ENCODE results near the gene NLGN1.
"Not testable (repeated sequence)": the region's sequence is repeated elsewhere in the genome, so short reads cannot be mapped to it uniquely, and the experiment has no call there.

Gene NLGN1

DNA sequence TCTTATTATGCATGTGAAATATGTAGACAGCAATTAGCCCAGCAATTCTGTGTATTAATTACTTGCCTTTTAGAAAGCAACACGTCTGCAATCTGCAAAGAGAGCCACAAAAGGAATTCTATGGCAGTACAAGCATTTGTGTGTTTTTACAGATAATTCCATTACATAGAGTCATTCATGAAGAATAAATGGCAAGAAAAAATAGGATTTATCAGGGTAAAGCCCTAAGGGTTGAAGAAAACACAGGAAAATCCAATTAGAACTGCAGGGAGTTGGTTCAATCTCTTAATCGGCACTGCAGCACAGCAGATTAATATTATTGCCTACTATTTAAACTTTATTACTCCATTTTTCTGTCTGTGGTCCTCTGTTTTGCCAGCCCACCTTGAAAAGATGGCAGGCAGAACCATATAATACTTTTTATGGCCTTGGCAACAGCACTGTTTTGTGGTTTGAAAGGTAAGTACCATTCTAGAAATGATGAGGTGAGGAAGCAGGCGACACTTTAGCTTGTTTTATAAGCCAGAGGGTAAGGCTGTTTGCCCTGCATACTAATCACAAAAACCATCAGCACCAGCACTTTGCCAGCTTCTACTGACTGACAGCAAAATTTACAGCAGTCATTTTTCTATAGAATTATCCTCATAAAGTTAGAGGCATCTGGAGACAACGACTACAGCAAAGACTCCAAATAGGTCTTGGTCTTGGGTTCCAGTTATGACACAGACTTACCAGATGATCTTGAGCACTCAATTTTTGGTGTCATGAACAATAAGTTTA is 823.4 kb downstream of the NLGN1 start:
- no peak for DNase-seq (ENCODE audit: low read depth in 2 of 2)

DNA sequence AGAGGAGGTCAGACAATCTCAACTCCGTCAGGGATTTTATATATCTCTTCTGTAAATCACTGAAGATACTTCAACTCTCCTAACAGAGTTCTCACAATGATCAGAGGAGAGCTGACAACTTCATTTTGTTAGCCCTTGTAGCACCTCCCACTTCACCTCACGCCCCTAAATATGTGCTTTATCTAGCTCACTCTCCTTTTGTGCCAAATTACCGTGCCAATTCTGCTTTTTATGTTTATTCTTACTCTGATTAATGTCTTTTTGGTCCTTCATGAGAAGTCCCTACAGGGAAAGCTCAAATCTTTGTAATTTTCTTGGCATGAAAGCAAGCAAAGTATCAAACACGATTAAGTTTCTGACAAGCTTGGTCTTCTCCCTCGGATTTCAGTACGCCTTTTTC is 825.5 kb downstream of the NLGN1 start:
- DNase-seq (ENCODE audit: low read depth in 2 of 2), result no peak

DNA sequence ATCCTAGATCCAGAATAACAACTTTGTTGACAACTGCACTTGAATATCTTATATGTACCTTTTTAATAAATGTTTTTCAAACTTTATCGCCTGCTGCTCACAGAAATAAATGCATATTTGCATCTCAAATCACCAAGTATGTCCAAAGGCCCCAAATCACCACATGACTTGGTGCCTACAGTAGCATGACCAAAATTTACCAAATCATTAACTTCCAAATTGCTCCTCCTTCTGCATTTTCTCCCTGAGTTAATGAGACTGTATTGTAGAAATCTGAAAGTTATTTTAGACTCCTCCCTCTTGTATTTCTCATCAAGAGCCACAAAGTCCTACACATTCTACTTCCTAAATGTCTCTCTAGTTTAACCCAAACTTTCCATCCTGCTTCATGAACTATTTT is 826.1 kb downstream of the NLGN1 start:
- no peak for DNase-seq (ENCODE audit: low read depth in 2 of 2)

DNA sequence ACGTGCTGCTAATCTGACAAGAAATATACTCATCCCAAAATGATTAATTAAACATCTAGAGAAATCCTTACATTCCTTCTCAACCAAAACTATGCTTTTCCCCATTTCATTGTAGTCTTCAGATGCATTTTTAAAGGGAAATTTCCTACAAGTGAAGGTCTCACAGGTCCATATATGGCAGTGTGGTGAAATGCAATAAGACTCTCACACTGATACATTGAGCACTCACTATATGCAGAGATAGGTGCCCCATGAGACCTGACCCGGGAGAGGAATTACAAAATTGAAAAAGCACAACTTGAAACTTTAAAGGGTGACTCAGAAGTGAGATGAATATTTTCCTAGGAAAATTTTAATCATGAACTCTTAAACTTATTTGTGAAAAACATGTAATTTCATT is 832.4 kb downstream of the NLGN1 start:
- DNase-seq (ENCODE audit: low read depth in 2 of 2), result no peak

DNA sequence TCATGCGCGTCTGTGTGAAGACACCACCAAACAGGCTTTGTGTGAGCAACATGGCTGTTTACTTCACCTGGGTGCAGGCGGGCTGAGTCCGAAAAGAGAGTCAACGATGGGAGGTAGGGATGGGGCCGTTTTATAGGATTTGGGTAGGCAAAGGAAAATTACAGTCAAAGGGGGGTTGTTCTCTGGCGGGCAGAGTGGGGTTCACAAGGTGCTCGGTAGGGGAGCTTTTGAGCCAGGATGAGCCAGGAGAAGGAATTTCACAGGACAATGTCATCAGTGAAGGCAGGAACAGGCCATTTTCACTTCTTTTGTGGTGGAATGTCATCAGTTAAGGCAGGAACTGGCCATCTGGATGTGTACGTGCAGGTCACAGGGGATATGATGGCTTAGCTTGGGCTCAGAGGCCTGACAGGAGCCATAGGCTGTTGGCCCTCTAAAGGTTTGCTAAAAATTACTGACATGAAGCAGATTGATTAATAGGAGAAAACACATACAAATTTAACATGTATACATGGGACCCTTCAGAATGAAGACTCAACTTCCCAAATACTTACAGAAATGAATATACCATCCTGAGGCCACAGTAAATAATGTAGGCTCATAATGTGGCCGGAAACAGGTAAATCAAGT is 834.6 kb downstream of the NLGN1 start:
- DNase-seq (ENCODE audit: low read depth in 2 of 2), result not testable (repeated sequence)

DNA sequence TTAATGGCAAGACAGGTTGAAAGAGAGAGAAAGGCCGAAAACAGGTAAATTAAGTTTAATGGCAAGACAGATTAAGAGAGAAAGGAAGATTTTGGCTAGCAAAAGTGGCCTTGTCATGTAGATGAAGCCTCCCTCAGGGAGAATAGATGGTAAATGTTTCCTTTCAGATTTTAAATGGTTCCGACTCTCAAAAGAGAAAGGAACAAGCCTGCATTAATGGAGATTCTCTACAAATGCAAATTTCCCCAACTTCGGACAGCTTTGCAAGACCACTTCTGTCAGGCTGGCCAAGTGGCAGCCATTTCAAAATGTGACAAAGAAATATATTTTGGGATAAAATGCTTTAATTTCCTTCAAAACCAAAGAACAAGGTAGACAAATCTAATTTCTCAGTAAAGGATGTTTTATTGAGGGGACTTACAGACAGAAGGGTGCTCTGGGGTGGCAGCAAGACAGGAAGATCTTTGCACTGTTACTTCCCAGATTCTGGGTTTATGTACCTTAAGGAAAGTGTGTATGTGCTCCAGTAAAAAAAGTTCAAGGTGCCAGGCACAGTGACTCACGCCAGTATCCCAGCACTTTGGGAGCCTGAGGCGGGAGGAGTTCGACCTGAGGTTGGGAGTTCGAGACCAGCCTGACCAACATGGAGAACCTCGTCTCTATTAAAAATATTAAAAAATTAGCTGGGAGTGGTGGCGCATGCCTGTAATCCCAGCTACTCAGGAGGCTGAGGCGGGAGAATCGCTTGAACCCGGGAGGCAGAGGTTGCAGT is 835.3 kb downstream of the NLGN1 start:
- DNase-seq (ENCODE audit: low read depth in 2 of 2), result no peak

DNA sequence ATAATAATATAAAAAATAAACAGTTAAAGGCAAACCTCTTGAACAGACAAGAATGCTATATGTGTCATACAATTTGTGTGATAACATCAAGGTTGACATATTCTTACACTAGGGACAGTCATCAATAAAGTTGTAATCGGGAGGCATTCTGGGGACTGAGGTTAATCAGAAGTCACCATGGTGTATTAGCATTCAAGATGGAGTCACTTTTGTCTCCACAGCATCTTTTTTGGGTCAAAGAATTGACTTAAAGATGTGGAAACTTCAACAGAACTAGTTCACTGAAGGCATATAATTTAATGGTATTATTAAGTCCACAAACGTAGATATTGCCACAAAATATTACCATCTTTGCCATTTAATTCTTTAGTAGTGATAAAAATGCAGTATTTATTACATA is 836.0 kb downstream of the NLGN1 start:
- DNase-seq (ENCODE audit: low read depth in 2 of 2), result no peak

DNA sequence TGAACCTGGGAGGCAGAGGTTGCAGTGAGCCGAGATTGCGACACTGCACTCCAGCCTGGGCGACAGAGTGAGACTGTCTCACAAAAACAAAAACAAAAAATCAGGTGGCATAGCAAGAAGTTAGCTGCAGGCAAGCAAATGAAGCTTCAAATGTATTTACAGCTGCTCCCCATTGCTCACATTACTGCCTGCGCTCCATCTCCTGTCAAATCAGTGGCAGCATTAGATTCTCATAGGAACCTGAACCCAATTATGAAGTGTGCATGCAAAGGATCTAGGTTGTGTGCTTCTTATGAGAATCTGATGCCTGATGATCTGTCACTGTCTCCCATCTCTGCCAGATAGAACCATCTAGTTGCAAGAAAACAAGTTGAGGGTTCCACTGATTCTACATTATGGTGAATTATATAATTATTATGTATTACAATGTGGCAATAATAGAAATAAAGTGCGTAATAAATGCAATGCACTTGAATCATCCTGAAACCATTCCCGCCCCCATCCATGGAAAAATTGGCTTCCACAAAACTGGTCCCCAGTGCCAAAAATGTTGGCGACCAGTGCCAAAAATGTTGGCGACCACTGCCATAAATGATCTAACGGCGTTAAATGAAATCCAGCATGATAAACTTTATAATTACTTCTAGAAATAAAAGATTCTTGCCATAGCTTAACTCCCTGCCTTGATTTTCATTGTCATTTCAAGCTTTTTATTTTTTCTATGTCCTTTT is 844.9 kb downstream of the NLGN1 start:
- no peak for DNase-seq (ENCODE audit: low read depth in 2 of 2)

DNA sequence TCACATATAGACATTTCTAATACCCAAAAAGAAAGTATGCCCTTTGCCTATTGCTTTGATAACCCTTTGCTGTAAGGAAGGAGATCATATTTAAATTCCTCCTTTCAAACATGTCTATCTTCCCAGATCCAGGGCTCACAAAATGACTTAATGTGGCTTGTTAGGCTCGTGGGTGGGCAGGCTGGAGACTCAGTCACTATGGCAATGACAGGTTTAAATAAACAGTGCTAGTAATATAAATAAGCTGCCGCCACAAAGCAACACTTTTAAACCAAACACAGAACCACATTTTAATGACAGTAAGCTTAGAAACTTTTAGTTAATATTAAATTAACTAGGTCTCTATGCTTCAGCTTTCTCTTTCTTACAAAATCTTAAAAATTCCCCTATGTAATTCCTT is 845.6 kb downstream of the NLGN1 start:
- no peak for DNase-seq (ENCODE audit: low read depth in 2 of 2)

DNA sequence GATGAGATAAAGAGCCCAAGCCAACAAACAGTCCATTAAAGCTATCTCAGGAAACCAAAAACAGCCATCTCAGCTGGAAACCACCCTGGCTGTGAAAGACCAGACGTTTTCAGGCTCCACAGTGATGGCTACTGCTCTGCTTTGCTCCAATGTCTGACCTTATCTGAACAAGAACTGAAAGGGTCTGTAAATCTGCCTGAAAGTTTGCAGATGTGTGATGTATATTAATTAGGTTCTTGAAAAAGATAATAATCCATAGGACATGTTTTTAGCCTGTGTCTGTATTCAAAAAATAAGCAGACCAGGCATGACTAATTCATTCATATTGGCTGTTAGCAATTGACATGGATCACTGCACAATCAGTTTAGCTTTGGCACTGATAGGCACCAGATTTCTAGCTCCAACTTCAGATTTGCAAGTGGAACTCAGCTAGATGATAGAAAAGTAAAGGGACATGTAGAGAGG is 850.2 kb downstream of the NLGN1 start:
- DNase-seq (ENCODE audit: low read depth in 2 of 2), result no peak

DNA sequence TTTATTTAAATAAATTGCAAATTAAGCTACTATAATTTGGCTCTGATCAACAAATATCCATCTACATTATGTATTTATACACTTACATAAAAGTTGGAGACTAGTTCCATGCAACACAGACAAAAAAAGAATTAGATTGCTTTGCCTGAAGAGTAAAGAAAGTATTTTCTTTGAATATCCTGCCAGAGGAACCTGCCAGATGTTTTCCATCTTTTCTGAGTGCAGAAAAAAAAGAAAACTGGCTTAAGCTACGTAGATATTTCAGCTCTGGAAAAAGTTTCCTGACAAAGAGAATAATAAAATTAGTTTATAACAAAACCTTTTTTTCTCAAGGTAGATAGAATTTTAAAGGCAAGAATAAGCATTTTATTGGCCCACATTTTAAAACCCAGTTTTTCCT is 854.1 kb downstream of the NLGN1 start:
- DNase-seq (ENCODE audit: low read depth in 2 of 2), result no peak

DNA sequence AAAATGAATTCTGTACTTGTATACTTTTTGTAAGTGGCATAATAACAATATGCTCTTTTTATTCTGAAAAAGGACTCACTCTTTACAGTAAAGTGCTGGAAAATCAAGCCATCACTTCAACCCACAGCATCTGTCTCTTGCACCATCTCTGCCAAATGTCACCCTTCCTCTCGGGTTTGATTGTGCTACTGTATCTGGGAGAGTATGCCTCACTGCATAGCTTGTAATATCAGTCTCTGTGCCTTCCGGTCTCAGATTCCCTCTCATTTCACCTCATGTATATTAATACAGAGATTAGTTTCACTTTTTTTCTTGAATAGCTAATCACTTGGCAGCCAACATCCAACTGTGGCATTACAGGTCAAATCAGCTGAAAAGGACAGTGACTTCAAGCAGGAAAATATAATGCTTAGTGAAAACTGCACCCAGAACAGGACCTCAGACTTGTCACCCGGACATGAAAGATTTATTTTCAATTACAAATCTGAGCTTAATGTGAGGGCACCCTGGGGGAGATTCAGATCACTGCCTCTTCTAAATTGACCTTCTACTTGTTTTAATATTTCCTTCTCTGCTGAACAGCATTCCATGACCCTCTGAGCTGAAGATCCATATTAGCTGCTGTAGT is 855.8 kb downstream of the NLGN1 start:
- DNase-seq (ENCODE audit: low read depth in 2 of 2), result no peak

DNA sequence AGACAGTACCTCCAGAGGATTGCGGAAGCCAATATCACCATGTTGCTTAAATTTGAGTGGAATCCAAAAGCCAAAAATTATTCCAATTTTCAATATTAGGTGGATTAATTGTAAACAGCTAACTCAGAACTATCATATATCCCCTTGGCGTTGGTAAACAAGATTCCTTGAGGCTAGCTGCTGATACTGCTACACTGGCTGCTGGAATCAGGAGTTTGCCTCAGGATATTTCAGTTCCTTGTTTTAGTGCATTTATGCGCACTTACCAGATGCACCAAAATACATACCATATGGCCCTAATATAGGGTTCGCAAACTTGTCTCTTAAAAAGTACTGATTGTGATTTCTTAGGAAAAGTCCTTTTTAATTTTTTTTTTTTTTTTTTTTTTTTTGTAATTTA is 856.4 kb downstream of the NLGN1 start:
- DNase-seq (ENCODE audit: low read depth in 2 of 2), result no peak

DNA sequence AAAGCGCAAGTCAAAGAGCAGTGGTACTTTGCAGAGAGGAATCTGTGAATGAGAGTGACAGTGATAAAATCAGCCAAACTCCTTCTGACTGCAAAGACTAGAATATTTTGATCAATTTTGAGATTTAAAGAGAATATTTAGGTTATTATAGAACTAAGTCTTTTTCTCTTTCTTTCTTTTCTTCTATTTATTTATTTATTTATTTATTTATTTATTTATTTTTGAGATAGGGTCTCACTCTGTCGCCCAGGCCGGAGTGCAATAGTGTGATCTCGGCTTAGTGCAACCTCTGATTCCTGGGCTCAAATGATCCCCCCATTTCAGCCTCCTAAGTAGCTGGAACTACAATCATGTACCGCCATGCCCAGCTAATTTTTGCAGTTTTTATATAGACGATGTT is 857.9 kb downstream of the NLGN1 start:
- no peak for DNase-seq (ENCODE audit: low read depth in 2 of 2)

DNA sequence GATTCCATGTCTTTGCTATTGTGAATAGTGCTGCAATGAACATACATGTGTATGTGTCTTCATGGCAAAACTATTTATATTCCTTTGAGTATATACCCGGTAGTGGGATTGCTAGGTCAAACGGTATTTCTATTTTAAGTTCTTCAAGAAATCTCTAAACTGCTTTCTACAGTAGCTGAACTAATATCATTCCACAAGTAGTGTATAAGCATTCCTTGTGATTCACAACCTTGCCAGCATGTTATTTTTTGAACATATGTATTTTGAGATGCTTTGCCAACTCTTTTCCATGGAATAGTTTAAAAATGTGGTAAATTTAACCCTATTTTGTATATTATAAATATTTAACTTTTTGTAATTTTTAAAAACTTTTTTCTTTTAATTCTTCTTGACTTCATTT is 868.9 kb downstream of the NLGN1 start:
- no peak for DNase-seq (ENCODE audit: low read depth in 2 of 2)

DNA sequence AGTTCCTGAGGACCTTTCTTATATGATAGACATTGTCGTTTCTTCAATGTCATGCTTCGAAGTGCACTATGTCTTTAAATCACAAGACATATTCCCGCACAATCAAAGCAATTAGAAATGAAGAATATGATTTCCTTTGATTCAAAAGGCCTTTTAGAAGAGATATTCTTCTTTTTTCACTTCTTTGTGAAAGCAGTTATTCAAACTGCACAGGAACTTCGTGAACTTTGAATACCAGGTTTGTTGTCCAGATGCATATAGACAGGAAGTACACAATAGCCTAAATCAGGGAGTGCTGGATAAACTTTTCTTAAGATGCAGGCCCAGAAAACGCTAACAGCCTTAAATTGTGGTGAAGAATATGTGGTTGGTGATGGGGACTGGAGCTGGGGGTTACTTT is 870.5 kb downstream of the NLGN1 start:
- DNase-seq (ENCODE audit: low read depth in 2 of 2), result no peak

DNA sequence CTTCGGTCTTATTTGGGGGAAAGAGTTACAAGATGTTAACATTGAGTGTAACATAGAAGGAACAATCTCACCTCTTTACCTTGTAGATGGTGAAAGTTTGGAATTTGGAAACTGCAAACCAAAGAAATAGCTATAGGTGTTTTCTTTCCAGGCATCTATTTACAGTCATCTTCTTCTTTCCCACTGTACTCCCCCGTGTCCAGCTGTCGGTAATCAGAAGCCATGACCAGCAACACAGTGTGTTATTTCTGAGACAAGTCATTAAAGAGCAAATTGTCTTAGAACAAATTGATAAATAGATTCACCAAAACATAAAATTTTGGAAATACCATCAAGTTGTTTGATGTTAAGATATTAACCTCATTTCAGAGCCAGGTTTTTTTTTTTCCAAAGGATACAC is 871.0 kb downstream of the NLGN1 start:
- no peak for DNase-seq (ENCODE audit: low read depth in 2 of 2)

DNA sequence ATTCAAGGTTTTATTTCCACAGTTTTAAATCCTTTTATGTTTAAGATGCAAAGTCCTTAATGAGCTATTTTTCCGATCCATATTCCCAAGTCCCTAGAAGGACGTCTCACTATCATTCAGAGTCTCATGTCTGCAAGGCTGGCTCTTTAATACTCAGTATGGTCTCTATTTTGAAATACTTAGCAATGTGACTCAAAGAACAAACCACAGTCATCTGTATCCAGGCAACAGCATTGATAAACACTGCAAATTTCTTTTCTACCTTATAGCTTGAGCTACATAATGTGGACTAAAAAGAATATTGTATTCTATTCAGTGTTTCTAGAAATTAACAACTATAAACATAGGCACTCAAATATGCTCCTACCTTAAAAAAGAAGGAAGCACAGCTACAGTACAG is 873.3 kb downstream of the NLGN1 start:
- DNase-seq (ENCODE audit: low read depth in 2 of 2), result no peak

DNA sequence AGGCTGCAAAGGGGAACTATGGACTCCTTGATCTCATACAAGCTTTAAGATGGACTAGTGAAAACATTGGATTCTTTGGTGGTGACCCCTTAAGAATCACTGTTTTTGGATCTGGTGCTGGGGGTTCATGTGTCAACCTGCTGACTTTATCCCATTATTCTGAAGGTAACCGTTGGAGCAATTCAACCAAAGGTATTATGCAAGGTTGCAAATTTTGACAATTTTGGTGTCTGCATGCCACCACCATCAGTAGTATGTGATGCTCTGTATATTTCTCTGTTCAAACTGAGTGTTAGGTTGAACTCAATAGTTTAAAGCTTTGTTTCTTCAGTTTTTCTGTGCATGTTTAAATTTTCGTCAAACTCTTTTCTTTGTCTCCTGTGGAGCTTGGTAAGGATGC is 877.8 kb downstream of the NLGN1 start:
- no peak for DNase-seq (ENCODE audit: low read depth in 2 of 2)

DNA sequence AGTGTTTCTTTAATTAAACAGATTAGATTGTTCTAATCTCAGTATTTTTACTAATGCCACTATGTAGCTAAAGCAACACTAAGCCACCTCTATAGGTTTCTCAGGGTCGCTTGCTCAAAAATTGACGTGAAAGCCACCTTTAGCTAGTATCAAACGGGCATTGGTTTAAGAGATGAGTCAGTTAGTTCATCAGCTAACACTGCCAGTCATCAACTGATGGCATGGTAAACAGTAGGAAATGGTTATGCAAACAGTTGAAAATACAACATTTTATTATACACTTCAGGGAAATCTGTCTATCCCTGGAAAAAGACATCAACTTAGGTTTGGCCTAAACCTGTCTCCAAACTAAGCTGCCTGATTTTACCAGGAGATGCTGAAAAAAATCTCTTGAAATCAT is 879.3 kb downstream of the NLGN1 start:
- no peak for DNase-seq (ENCODE audit: low read depth in 2 of 2)

DNA sequence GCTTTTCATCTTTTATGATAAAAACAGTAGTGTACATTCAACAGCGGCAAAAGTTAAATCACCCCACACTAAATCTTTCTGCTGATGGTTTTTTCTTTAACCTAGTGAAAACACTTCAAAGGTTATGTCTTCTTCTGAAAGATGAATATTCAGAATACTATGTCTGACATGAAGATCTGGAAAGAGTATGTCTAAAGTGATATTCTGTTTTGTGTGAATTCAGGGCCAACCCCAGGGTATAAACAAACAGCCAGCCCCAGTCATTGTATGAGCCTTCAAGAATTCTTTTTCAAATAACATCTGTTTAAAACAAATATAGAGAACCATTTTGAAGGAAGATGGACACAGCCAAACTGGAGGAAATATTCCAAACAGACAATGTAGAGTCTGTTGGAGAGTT is 880.5 kb downstream of the NLGN1 start:
- DNase-seq (ENCODE audit: low read depth in 2 of 2), result no peak

DNA sequence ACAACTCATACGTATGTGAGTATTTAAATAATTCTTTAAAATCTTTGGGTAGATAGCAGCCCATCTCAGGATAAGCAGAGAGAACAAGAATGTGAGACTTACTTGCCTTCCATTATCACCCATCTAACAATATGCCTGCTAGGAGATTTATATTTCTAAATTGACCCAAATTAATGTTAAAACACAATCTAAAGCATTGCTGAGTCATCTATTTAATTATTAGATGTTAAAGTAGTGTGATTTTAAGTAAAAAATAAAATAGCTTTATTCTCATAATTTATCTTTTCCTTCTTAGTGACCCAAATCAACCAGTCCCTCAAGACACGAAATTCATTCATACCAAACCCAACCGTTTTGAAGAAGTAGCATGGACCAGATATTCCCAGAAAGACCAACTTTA is 882.6 kb downstream of the NLGN1 start:
- no peak for DNase-seq (ENCODE audit: low read depth in 2 of 2)

Data from stimulated activated CD8-positive, alpha-beta memory T cell treated with anti-CD3 and anti-CD28 coated beads, Interleukin-7, amount 100 ng/mL, for 4 hours (primary cell).